ENCODE measurements around the gene CDH6.

The CDH6 gene

GRCh38 chr5:31193591-31194467 lies at the start of gene CDH6:
Gene CDH6 (plus strand): TSS chr5:31193686. CDS start chr5:31267474, 73,788 bp downstream.
- DNase-seq, result no peak

GRCh38 chr5:31144364-31144763 lies 49.1 kb upstream of the CDH6 start:
- no peak for DNase-seq

- no peak for DNase-seq
Observed at GRCh38 chr5:31148959-31149475, 44.5 kb upstream of the CDH6 start.

GRCh38 chr5:31153521-31153920 lies 40.0 kb upstream of the CDH6 start:
- no peak for DNase-seq

DNA sequence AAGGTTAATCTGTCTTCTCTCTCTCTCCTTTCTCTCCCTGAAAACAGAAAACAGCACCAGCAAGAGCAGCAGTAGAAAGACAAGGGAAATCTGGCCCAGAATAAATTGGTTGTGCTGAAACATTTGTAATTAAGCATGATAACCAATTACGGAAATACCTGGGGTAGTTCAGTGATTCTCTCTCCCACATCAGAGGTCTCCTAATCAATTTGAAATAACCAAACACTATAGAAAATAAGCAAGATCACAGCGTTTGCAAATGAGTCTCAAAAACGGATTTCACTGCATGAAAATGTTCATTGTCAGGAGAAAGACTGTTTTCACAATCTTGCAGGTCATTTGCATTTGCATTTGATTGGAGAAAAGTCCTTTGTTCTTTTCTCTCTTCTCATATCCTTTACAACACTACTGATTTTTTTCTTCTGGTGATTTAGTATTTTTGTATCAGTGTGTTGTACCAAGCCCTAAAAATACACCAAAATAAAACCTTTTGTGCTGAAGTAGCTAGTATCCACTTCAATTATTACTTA lies 36.8 kb upstream of the CDH6 start:
- DNase-seq, result no peak

DNA sequence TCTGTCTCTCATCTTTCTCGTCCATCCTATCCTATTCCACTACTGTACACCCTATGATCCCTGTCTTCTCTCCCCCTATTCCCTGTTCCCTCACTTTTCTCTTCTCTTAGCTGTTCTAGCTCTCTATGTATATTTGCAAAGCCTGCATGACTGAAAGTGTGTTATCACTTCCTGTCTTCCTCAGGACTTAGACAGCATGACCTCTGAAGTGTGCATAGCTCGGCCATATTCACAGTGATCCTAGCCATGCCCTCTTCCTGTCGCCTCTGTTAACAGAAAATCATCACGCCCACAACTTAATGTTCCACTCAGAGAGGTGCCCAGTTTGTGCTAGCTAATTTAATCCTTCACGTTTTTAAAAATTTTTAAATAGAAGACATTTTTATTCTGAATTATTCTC lies 35.8 kb upstream of the CDH6 start:
- no peak for DNase-seq

DNA sequence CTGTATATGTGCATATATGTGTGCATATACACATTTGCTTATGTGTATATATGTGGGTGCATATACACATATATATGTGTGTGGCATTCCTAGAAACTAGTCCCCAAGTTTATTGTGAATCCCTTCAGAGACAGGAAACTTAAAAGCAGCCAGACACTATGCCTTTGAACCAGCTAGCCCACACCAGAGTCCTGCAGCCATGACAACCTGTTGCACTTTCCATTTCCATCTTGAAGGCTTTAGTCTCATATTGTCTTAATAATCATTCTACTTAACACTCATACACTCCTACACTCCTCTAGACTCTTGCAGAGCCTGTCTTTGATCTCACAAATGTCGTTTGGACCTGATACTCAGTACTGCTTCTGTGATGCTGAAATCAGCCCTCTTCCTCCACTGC lies 34.8 kb upstream of the CDH6 start:
- DNase-seq, result no peak

- DNase-seq, result no peak
Observed at GRCh38 chr5:31161781-31162181, 31.7 kb upstream of the CDH6 start.

GRCh38 chr5:31165729-31166128 lies 27.8 kb upstream of the CDH6 start:
- DNase-seq, result no peak

- no peak for DNase-seq
Observed at GRCh38 chr5:31169379-31169778, 24.1 kb upstream of the CDH6 start.

DNA sequence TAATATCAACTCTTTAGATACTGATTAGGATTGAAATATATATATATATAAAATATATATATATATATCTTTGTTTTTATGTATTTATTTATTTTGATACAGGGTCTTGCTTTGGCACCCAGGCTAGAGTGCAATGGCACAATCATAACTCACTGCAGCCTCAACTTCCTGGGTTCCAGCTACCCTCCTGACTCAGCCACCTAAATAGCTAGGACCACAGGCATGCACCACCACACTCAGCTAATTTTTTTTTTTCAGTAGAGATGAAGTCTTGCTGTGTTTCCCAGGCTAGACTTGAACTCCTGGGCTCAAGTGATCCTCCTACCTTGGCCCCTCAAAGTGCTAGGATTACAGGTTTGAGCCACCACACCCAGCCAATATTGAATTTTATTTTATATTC lies 20.6 kb upstream of the CDH6 start:
- DNase-seq, result no peak

DNA sequence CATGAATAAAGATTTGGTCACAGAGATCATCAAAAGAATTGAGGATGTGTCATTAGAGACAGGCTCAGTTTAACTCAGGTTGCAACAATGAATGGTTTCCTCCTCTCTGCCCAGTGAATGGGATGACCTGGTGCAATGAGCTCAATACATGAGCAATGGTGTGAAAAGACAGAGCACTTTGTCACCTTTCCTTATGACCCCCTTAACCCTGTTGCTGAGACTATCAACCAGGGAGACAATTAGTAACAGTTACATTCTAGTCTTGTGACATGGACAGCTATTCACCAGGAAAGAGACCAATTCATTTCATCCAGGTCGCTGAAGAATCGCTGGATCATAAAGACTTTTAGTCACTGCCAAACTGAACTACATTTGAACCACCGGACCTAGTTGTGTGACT lies 19.9 kb upstream of the CDH6 start:
- DNase-seq, result no peak

- no peak for DNase-seq
Observed at GRCh38 chr5:31181376-31181987, 12.0 kb upstream of the CDH6 start.

DNA sequence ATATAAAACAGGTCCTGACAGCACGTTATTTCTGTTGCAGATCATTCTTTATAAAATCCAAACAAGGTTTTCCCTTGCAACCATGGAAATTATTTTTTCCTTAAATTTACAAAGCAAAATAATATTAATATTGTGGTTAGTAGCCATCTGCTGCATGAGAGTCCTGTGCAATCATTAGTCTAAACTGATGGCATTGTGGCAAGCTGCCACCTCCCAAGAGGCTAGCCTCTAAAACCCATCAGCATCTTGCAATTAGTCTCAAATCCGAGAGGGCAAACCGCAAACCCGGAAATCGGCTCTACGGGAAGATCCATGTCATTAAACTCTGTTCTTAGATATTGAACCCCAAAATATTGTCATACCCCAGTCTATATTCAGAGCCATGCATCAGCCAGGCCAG lies 11.3 kb upstream of the CDH6 start:
- DNase-seq, result no peak

DNA sequence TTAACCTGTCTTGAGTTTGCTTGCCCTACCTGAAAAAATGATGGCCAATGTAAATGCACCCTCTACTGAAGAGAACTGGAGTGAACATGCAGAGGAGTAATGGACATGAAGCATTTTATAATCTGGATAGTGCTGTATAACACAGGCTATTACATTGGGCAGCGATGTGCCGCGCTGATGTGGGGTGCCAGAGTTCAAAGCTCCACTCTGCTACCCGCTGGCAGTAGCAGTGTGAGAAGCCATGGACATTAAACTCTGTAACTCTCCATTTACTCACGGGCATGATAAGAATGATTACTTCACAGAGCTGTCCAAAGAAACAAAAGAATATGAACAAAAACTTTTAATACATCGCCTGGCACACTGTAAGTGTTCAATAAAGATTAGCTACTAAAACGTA lies 7.5 kb upstream of the CDH6 start:
- DNase-seq, result no peak

- no peak for DNase-seq
Observed at GRCh38 chr5:31186672-31187267, 6.7 kb upstream of the CDH6 start.

GRCh38 chr5:31187591-31187990 lies 5.9 kb upstream of the CDH6 start:
- DNase-seq, result no peak

GRCh38 chr5:31192442-31192841 lies 1.0 kb upstream of the CDH6 start:
- no peak for DNase-seq

DNA sequence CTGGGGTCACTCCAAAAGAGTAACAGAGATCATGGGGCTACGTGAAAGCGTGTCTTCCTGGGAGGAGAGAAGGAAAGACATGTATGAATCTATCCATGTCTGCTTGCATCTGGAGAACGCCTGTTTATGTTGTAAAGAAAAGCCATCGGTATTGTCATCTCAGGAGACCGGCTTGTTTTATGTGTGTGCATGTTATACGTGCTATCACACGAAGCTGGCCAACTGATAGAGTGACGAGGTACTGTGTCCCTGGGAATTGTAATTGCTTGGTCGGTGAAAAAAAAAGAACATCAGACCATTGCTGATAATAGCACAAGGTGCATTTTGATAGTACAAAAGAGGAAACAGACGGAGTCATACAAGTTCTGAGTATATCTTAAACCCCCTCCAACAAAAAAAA lies 370 bp upstream of the CDH6 start:
- DNase-seq, result no peak

- no peak for DNase-seq
Observed at GRCh38 chr5:31194468-31194813, 955 bp downstream of the CDH6 start.

- no peak for DNase-seq
Observed at GRCh38 chr5:31194892-31195555, 1.5 kb downstream of the CDH6 start.

DNA sequence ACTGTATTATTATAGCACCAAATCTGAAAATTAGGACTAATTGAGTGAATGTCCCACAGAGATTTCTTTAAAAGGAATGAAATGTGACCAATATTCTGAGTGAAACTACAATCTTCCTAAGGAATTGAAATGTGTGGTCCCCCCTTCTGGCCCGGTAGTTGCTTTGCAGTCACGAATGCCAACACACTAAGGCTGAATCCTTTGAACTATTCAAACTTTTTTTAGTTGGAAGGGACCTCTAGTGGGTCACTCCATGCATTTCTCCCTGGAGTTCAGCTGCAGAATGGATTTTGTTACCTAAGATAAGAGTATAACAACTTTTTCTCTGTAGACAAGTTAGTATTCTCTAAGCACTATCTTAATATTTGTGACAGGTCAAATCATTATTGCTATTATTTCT lies 2.8 kb downstream of the CDH6 start:
- no peak for DNase-seq

- DNase-seq, result no peak
Observed at GRCh38 chr5:31197183-31197582, 3.7 kb downstream of the CDH6 start.

Measured in NCI-H187 treated with DMSO at 0.1 percent for 48 hours (cell line).